Ishikawa (cell line): ENCODE results near the gene SIX5.

ENCODE experiments used
- CEBPB ChIP-seq: IDR thresholded peaks from 2 replicates; pipeline ENCODE4 v1.6.1; 2012
- CREB1 ChIP-seq: IDR thresholded peaks from 2 replicates; pipeline ENCODE4 v1.6.1; 2012; ENCODE audit warnings: low read depth
- EGR1 ChIP-seq: IDR thresholded peaks from 2 replicates; pipeline ENCODE4 v1.6.1; 2012
- EP300 ChIP-seq: IDR thresholded peaks from 2 replicates; pipeline ENCODE4 v1.6.1; 2012; ENCODE audit warnings: borderline replicate concordance
- FOXM1 ChIP-seq: IDR thresholded peaks from 2 replicates; pipeline ENCODE4 v1.6.1; 2012; ENCODE audit warnings: low read depth, borderline replicate concordance
- MAX ChIP-seq: IDR thresholded peaks from 2 replicates; pipeline ENCODE4 v1.6.1; 2012
- NFIC ChIP-seq: IDR thresholded peaks from 2 replicates; pipeline ENCODE4 v1.6.1; 2012
- RAD21 ChIP-seq: IDR thresholded peaks from 2 replicates; pipeline ENCODE4 v1.6.1; 2012; ENCODE audit warnings: low read depth
- REST ChIP-seq: IDR thresholded peaks from 2 replicates; pipeline ENCODE4 v1.6.1; 2012; ENCODE audit warnings: low read depth, mild to moderate bottlenecking
- TAF1 ChIP-seq: IDR thresholded peaks from 2 replicates; pipeline ENCODE4 v1.6.1; 2012; ENCODE audit warnings: low read depth, mild to moderate bottlenecking
- TCF12 ChIP-seq: IDR thresholded peaks from 2 replicates; pipeline ENCODE4 v1.6.1; 2012; ENCODE audit warnings: low read depth
- TEAD4 ChIP-seq: IDR thresholded peaks from 2 replicates; pipeline ENCODE4 v1.6.1; 2012
- USF1 ChIP-seq: IDR thresholded peaks from 2 replicates; pipeline ENCODE4 v1.6.1; 2012
- YY1 ChIP-seq: IDR thresholded peaks from 2 replicates; pipeline ENCODE4 v1.6.1; 2012; ENCODE audit warnings: low read depth
- ZBTB7A ChIP-seq: IDR thresholded peaks from 2 replicates; pipeline ENCODE4 v1.6.1; 2012; ENCODE audit warnings: low read depth

Gene SIX5

GRCh38 chr19:45790942-45791341 lies 21.9 kb upstream of the SIX5 start:
- TF ChIP-seq TCF12 (no peak), RAD21 (no peak), TAF1 (no peak), CREB1 (no peak), ZBTB7A (no peak), FOXM1 (no peak), EP300 (no peak), EGR1 (no peak), USF1 (no peak), YY1 (no peak)

- TF ChIP-seq REST = no peak
- no peak for TF ChIP-seq NFIC
- no peak for TF ChIP-seq EP300
- TF ChIP-seq TCF12 = no peak
- TF ChIP-seq YY1 = no peak
- no peak for TF ChIP-seq TEAD4
- TF ChIP-seq RAD21 = no peak
- no peak for TF ChIP-seq CREB1
- TF ChIP-seq TAF1 = no peak
- TF ChIP-seq CEBPB = no peak
- TF ChIP-seq USF1 = no peak
- TF ChIP-seq MAX = no peak
- TF ChIP-seq FOXM1 = no peak
Observed at GRCh38 chr19:45789035-45789786, 20.2 kb upstream of the SIX5 start.

GRCh38 chr19:45786533-45786894 lies 17.5 kb upstream of the SIX5 start:
- TF ChIP-seq ZBTB7A (no peak), TCF12 (no peak), CREB1 (no peak), FOXM1 (no peak), MAX (no peak), NFIC (no peak), USF1 (no peak), REST (no peak), TAF1 (no peak), EGR1 (no peak), RAD21 (no peak), TEAD4 (no peak)

GRCh38 chr19:45785781-45786532 lies 16.9 kb upstream of the SIX5 start:
- TF ChIP-seq YY1 (no peak), ZBTB7A (no peak), CEBPB (no peak)

GRCh38 chr19:45785097-45785496 lies 16.0 kb upstream of the SIX5 start:
- TF ChIP-seq EP300 (no peak), TCF12 (no peak), EGR1 (no peak), REST (no peak), ZBTB7A (no peak)
